SK-N-SH (cell line): Measurements from ENCODE around the gene ATP6V1F. TPM values are rescaled to one million over a fixed set of nuclear protein-coding genes. Genes with fewer than 3 reads are reported as not detected.
A peak's percentile ranks its signal among the peaks of the same experiment; 100 is the strongest.

ENCODE experiments used
- CTCF ChIA-PET: fragments of 300-600, 350-600 bp; formaldehyde crosslinking; extraction: SDS; loops from one replicate; lab custom pipeline; 2021; lab: Yijun Ruan, JAX
- POLR2A ChIA-PET: fragments of 350-600 bp; sonication (Branson Sonifier 250); formaldehyde crosslinking; extraction: SDS; loops from one replicate; lab custom pipeline; 2020; ENCODE audit warnings: antibody characterized with exemption, inconsistent platforms; lab: Yijun Ruan, JAX
- DNase-seq: peaks from one replicate; pipeline ENCODE4 v3.0.0; 2012
- H2AFZ ChIP-seq: fragments of 200-600 bp; sonication (generic); 2 replicates; pipeline ENCODE4 v1.8.1; 2016; ENCODE audit warnings: antibody characterized with exemption, mild to moderate bottlenecking, low read depth
- H3F3A ChIP-seq: fragments of 200-600 bp; sonication (generic); replicated peaks from 2 replicates; pipeline ENCODE3; 2016; ENCODE audit warnings: antibody characterized with exemption, mild to moderate bottlenecking; ENCODE audit not compliant: insufficient read depth
- H3K27ac ChIP-seq, 2 experiments: fragments of 200-500 bp in 1 of 2; fragments of 200-600 bp in 1 of 2; sonication (Bioruptor generic) in 1 of 2; sonication (generic), shearing (Covaris generic) in 1 of 2; 2 replicates each; pipeline versions ENCODE4 v1.5.1 to v1.6.1; 2014 to 2016; ENCODE audit warnings: low read depth in 2 of 2, inconsistent platforms in 1 of 2, low read length in 1 of 2, mild to moderate bottlenecking in 1 of 2, mixed read lengths in 1 of 2
- H3K27me3 ChIP-seq: fragments of 200-600 bp; sonication (generic), shearing (Covaris generic); 2 replicates; pipeline ENCODE4 v1.6.1; 2016; ENCODE audit warnings: mixed run types; ENCODE audit not compliant: insufficient read depth
- H3K36me3 ChIP-seq, 2 experiments: fragments of 200-500 bp in 1 of 2; fragments of 200-600 bp in 1 of 2; sonication (Bioruptor generic) in 1 of 2; sonication (generic) in 1 of 2; replicated peaks in 1 of 2; 2 replicates each; pipeline versions ENCODE3 to v1.5.1; 2014 to 2016; ENCODE audit warnings: low read length in 1 of 2, mild to moderate bottlenecking in 1 of 2; ENCODE audit not compliant: insufficient read depth in 2 of 2, control insufficient read depth in 1 of 2
- H3K4me1 ChIP-seq, 2 experiments: fragments of 200-500 bp in 1 of 2; fragments of 200-600 bp in 1 of 2; sonication (Bioruptor generic) in 1 of 2; sonication (generic), shearing (Covaris generic) in 1 of 2; 2 replicates each; pipeline versions ENCODE4 v1.5.1 to v1.6.1; 2014 to 2016; ENCODE audit warnings: low read depth in 1 of 2, low read length in 1 of 2, mixed run types in 1 of 2; ENCODE audit not compliant: insufficient read depth in 2 of 2, control insufficient read depth in 1 of 2
- H3K4me2 ChIP-seq: fragments of 200-600 bp; sonication (generic), shearing (Covaris generic); 2 replicates; pipeline ENCODE4 v1.6.1; 2017; ENCODE audit warnings: mixed run types
- H3K4me3 ChIP-seq, 2 experiments: fragments of 200-500 bp in 1 of 2; fragments of 200-600 bp in 1 of 2; sonication (Bioruptor generic) in 1 of 2; sonication (generic), shearing (Covaris generic) in 1 of 2; 2 replicates each; pipeline versions ENCODE4 v1.5.1 to v1.8.1; 2014 to 2016; ENCODE audit warnings: low read depth in 2 of 2, inconsistent platforms in 1 of 2, low read length in 1 of 2, mild to moderate bottlenecking in 1 of 2, mixed read lengths in 1 of 2, moderate library complexity in 1 of 2
- H3K79me2 ChIP-seq: fragments of 200-600 bp; sonication (generic); 2 replicates; pipeline ENCODE4 v1.8.1; 2017; ENCODE audit warnings: mild to moderate bottlenecking; ENCODE audit not compliant: insufficient read depth
- H3K9ac ChIP-seq: fragments of 200-600 bp; sonication (generic); 2 replicates; pipeline ENCODE4 v1.6.1; 2017; ENCODE audit warnings: mixed run types
- H3K9me2 ChIP-seq: fragments of 200-600 bp; sonication (generic); 2 replicates; pipeline ENCODE4 v1.6.1; 2017; ENCODE audit warnings: mixed run types
- H3K9me3 ChIP-seq: fragments of 200-600 bp; sonication (generic); 2 replicates; pipeline ENCODE4 v1.6.1; 2017; ENCODE audit warnings: mixed run types, mild to moderate bottlenecking, moderate library complexity
- H4K20me1 ChIP-seq: fragments of 200-600 bp; sonication (generic); 2 replicates; pipeline ENCODE4 v1.6.1; 2017; ENCODE audit warnings: mild to moderate bottlenecking, mixed run types; ENCODE audit not compliant: insufficient read depth
- CHD2 ChIP-seq: fragments of 150-350 bp; IDR thresholded peaks from 2 replicates; pipeline ENCODE4 v1.6.1; 2018; ENCODE audit warnings: low read length; ENCODE audit not compliant: partially characterized antibody
- EP300 ChIP-seq, 2 experiments: IDR thresholded peaks; 2 replicates each; pipeline versions ENCODE4 v1.4.0 to v1.6.1; 2012; ENCODE audit warnings: borderline replicate concordance in 1 of 2, low read depth in 1 of 2, low read length in 1 of 2
- EZH2phosphoT487 ChIP-seq: fragments of 200-600 bp; sonication (generic); IDR thresholded peaks from 2 replicates; pipeline ENCODE4 v1.6.1; 2017; ENCODE audit warnings: low read depth, mixed run types, mild to moderate bottlenecking, antibody characterized with exemption, moderate library complexity, borderline replicate concordance
- GABPA ChIP-seq: IDR thresholded peaks from 2 replicates; pipeline ENCODE4 v1.4.0; 2012; ENCODE audit warnings: low read depth, mild to moderate bottlenecking
- GATA2 ChIP-seq: sonication (generic); formaldehyde crosslinking; IDR thresholded peaks from 2 replicates; pipeline ENCODE4 v1.5.0; 2020; ENCODE audit warnings: mild to moderate bottlenecking, missing genetic modification reagents
- IRF3 ChIP-seq: fragments of 150-350 bp; IDR thresholded peaks from 2 replicates; pipeline ENCODE4 v1.6.1; 2016; ENCODE audit warnings: mild to moderate bottlenecking, low read depth, low read length
- JUND ChIP-seq: IDR thresholded peaks from 2 replicates; pipeline ENCODE4 v1.4.0; 2012
- MAX ChIP-seq: IDR thresholded peaks from 2 replicates; pipeline ENCODE4 v1.4.0; 2012; ENCODE audit warnings: low read depth
- MEF2A ChIP-seq: IDR thresholded peaks from 2 replicates; pipeline ENCODE4 v1.4.0; 2012; ENCODE audit warnings: low read depth, borderline replicate concordance
- NFIC ChIP-seq: IDR thresholded peaks from 2 replicates; pipeline ENCODE4 v1.4.0; 2012; ENCODE audit warnings: borderline replicate concordance
- POLR2AphosphoS5 ChIP-seq: IDR thresholded peaks from 2 replicates; pipeline ENCODE4 v1.6.1; 2012; ENCODE audit warnings: low read depth, low read length
- RCOR1 ChIP-seq: fragments of 150-350 bp; IDR thresholded peaks from 2 replicates; pipeline ENCODE4 v1.6.1; 2017; ENCODE audit warnings: antibody characterized with exemption, low read length
- REST ChIP-seq: IDR thresholded peaks from 2 replicates; pipeline ENCODE4 v1.6.1; 2012; ENCODE audit warnings: mild to moderate bottlenecking, low read depth, low read length, moderate library complexity
- SIN3A ChIP-seq: IDR thresholded peaks from 2 replicates; pipeline ENCODE4 v1.6.1; 2012; ENCODE audit warnings: low read depth, mild to moderate bottlenecking, low read length, moderate library complexity, borderline replicate concordance
- TAF1 ChIP-seq: IDR thresholded peaks from 2 replicates; pipeline ENCODE4 v1.6.1; 2012; ENCODE audit warnings: low read depth, mild to moderate bottlenecking, low read length, moderate library complexity, borderline replicate concordance
- TCF12 ChIP-seq: IDR thresholded peaks from 2 replicates; pipeline ENCODE4 v1.4.0; 2012
- USF1 ChIP-seq: IDR thresholded peaks from 2 replicates; pipeline ENCODE4 v1.4.0; 2012; ENCODE audit warnings: low read depth, borderline replicate concordance
- YY1 ChIP-seq: IDR thresholded peaks from 2 replicates; pipeline ENCODE4 v1.4.0; 2012; ENCODE audit warnings: low read depth, mild to moderate bottlenecking
- WGBS: methylation state at CpG from one replicate; pipeline ENCODE4 v1.1.6; 2017; ENCODE audit warnings: low lambda C conversion rate; 5-methylcytosine and 5-hydroxymethylcytosine counted together
- polyA plus RNA-seq, 3 experiments: library from polyadenylated mRNA; depleted of rRNA; stranded (reverse); fragments of >200 nt; gene quantifications; 2 replicates each; pipeline ENCODE4 v1.2.3, GENCODE V29; 2012
- TF ChIP-seq, protein P1 (sequence below): IDR thresholded peaks from 2 replicates; pipeline ENCODE4 v1.4.0; 2012; ENCODE audit warnings: low read depth, borderline replicate concordance

The ATP6V1F gene
- polyA plus RNA-seq, 1 of the 3 experiments (the other 2 are of a cell fraction): 495 TPM

GRCh38 chr7:128827248-128827958 lies 35.3 kb upstream of the ATP6V1F start (continued):
- no peak for TF ChIP-seq IRF3
- TF ChIP-seq EP300 (IDR thresholded peaks at IDR 0.05; ENCODE audit: borderline replicate concordance in 1 of 2, low read depth in 1 of 2, low read length in 1 of 2): peak in 1 of 2 experiments; percentile 92; a peak in 1 of 4 replicates
- no peak for TF ChIP-seq EZH2phosphoT487
- TF ChIP-seq REST: no peak; the same call in 1 of the 2 replicates
- peak; percentile 52; the same call in 1 of the 2 replicates for TF ChIP-seq POLR2AphosphoS5
- 0 out of 2 replicates have a peak, but pooled peaks have one; percentile 61 for TF ChIP-seq SIN3A
- no peak for TF ChIP-seq GATA2 (CRISPR knock-in tag)

DNA sequence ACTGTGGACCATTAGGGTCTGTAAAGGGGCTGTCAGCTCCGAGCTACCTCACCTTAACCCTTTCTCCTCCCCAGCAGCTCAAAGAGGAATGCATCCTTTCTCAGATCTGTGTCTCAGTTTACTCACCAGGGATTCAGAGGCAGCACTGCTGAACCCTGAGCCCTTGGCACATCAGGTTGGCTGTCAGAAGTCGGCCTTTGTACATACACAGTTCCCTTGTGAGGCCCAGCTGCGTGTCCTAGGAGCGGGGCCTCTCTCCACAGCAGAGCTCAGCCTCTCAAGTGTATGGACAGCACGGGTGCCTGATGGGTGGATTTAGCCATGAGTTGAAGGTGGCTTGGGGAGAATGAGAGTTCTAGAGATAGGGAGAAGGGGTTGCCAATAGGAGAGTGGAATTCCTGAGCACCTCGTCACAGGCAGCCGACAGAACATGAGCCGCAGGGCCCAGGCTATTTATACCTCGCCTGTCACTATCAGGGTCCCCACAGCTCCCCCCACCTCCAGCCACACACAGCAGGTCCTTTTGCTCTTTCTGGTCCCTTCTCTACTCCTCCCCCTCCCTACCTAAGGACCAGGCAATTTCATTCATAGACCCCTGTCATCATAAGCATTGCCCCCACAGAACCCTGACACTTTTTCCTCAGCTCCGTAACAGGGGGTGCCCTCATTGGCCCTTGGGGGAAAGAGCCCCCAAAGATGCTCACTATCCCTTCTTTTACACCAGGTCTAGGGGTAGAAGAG lies 34.5 kb upstream of the ATP6V1F start:
- no peak for DNase-seq
- Histone ChIP-seq H3K79me2 (peaks cover 29% of the 10 kb centered on the region), H3K4me3 (peak overlapping the region in 1 of 2 experiments; percentile 28; a peak in 1 of 4 replicates), H3K27ac (peak overlapping the region; percentile 56 to 98; a peak in 3 of 4 replicates), H3F3A (peaks cover 45% of the 10 kb centered on the region), H4K20me1 (peaks cover 19% of the 10 kb centered on the region), H3K4me1 (peaks cover 38% of the 10 kb centered on the region in 2 experiments; a peak in 3 of 4 replicates), H3K9me3 (no peaks in the 10 kb centered on the region), H2AFZ (no peak overlapping the region; the same call in 1 of the 2 replicates), H3K4me2 (peak overlapping the region; percentile 74), H3K9ac (peak overlapping the region; percentile 66), H3K27me3 (no peaks in the 10 kb centered on the region), H3K36me3 (no peaks in the 10 kb centered on the region), H3K9me2 (no peaks in the 10 kb centered on the region)
- ChIA-PET CTCF (interaction anchor here (0.7 to 3.7 kb wide), 6 partner anchors 14 to 55 kb away, joined by 3 to 12 read pairs (median 4); partner anchors contain the start of gene ATP6V1F), POLR2A (interaction anchor here (1.6 to 2.4 kb wide), 2 partner anchors 10 to 19 kb away, joined by 6 to 15 read pairs; no protein-coding TSS in a partner anchor)
- WGBS: 25% methylated on average over 10 of the region's 10 CpGs
- TF ChIP-seq RCOR1: no peak
- TF ChIP-seq TAF1: 0 out of 2 replicates have a peak, but pooled peaks have one; percentile 16
- no peak for TF ChIP-seq GABPA
- TF ChIP-seq EP300 (IDR thresholded peaks at IDR 0.05; ENCODE audit: borderline replicate concordance in 1 of 2, low read depth in 1 of 2, low read length in 1 of 2): peak in 1 of 2 experiments; percentile 58; a peak in 1 of 4 replicates
- TF ChIP-seq YY1: no peak
- TF ChIP-seq, protein P1, sequence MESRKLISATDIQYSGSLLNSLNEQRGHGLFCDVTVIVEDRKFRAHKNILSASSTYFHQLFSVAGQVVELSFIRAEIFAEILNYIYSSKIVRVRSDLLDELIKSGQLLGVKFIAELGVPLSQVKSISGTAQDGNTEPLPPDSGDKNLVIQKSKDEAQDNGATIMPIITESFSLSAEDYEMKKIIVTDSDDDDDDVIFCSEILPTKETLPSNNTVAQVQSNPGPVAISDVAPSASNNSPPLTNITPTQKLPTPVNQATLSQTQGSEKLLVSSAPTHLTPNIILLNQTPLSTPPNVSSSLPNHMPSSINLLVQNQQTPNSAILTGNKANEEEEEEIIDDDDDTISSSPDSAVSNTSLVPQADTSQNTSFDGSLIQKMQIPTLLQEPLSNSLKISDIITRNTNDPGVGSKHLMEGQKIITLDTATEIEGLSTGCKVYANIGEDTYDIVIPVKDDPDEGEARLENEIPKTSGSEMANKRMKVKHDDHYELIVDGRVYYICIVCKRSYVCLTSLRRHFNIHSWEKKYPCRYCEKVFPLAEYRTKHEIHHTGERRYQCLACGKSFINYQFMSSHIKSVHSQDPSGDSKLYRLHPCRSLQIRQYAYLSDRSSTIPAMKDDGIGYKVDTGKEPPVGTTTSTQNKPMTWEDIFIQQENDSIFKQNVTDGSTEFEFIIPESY: no peak
- peak; percentile 97 for TF ChIP-seq MEF2A
- TF ChIP-seq TCF12: peak; percentile 68
- TF ChIP-seq USF1: no peak
- TF ChIP-seq NFIC: peak; percentile 54; the same call in 1 of the 2 replicates
- TF ChIP-seq CHD2: no peak
- peak; percentile 71 for TF ChIP-seq MAX
- peak; percentile 63; the same call in 1 of the 2 replicates for TF ChIP-seq JUND
